ENCODE data around the gene TMCO4.

The TMCO4 gene

GRCh38 chr1:19750101-19750881 lies 49.4 kb downstream of the TMCO4 start:
- H3K4me1 ChIP-seq (ENCODE audit: low read depth, poor library complexity, severe bottlenecking) = no peaks in the 10 kb centered on the region
- no peaks in the 10 kb centered on the region for H3K36me3 ChIP-seq (ENCODE audit: insufficient read depth)
- no peaks in the 10 kb centered on the region for H3K79me2 ChIP-seq (ENCODE audit: insufficient read depth, low read depth)
- no peak for TF ChIP-seq CTCF (conservative IDR thresholded peaks at IDR 0.05; ENCODE audit: low read depth, low read length)
- H3K9ac ChIP-seq = no peak overlapping the region
- no peak overlapping the region for H3K27ac ChIP-seq
- no peak overlapping the region for H2AFZ ChIP-seq (ENCODE audit: low read depth)
- H4K20me1 ChIP-seq (ENCODE audit: insufficient read depth) = no peaks in the 10 kb centered on the region
- H3K4me2 ChIP-seq = no peak overlapping the region
- H3K4me3 ChIP-seq (IDR thresholded peaks at IDR 0.05; ENCODE audit: insufficient read depth, low read depth, low read length) = no peak overlapping the region
- no peaks in the 10 kb centered on the region for H3K27me3 ChIP-seq (ENCODE audit: insufficient read depth, low read depth)

- Histone ChIP-seq H3K27ac (no peak overlapping the region), H3K4me1 (ENCODE audit: low read depth, poor library complexity, severe bottlenecking) (no peaks in the 10 kb centered on the region), H3K79me2 (ENCODE audit: insufficient read depth, low read depth) (no peaks in the 10 kb centered on the region), H3K4me2 (no peak overlapping the region), H3K27me3 (ENCODE audit: insufficient read depth, low read depth) (no peaks in the 10 kb centered on the region), H2AFZ (ENCODE audit: low read depth) (no peak overlapping the region), H4K20me1 (ENCODE audit: insufficient read depth) (no peaks in the 10 kb centered on the region), H3K4me3 (IDR thresholded peaks at IDR 0.05; ENCODE audit: insufficient read depth, low read depth, low read length) (no peak overlapping the region), H3K9ac (no peak overlapping the region), H3K36me3 (ENCODE audit: insufficient read depth) (no peaks in the 10 kb centered on the region)
- no peak for TF ChIP-seq CTCF (conservative IDR thresholded peaks at IDR 0.05; ENCODE audit: low read depth, low read length)
These were observed 50.0 kb downstream of the TMCO4 start for GRCh38 chr1:19749685-19750084.

- Histone ChIP-seq H3K27ac (no peak overlapping the region), H3K4me2 (no peak overlapping the region), H3K4me1 (ENCODE audit: low read depth, poor library complexity, severe bottlenecking) (no peaks in the 10 kb centered on the region), H3K4me3 (IDR thresholded peaks at IDR 0.05; ENCODE audit: insufficient read depth, low read depth, low read length) (no peak overlapping the region), H3K79me2 (ENCODE audit: insufficient read depth, low read depth) (no peaks in the 10 kb centered on the region), H3K36me3 (ENCODE audit: insufficient read depth) (no peaks in the 10 kb centered on the region), H4K20me1 (ENCODE audit: insufficient read depth) (no peaks in the 10 kb centered on the region), H3K27me3 (ENCODE audit: insufficient read depth, low read depth) (no peaks in the 10 kb centered on the region), H2AFZ (ENCODE audit: low read depth) (no peak overlapping the region), H3K9ac (no peak overlapping the region)
- TF ChIP-seq CTCF (conservative IDR thresholded peaks at IDR 0.05; ENCODE audit: low read depth, low read length) = no peak
These were observed 52.0 kb downstream of the TMCO4 start for GRCh38 chr1:19747761-19748160.

GRCh38 chr1:19744886-19745285 lies 54.8 kb downstream of the TMCO4 start:
- H3K9ac ChIP-seq = no peak overlapping the region
- no peaks in the 10 kb centered on the region for H3K79me2 ChIP-seq (ENCODE audit: insufficient read depth, low read depth)
- no peak overlapping the region for H3K4me3 ChIP-seq (IDR thresholded peaks at IDR 0.05; ENCODE audit: insufficient read depth, low read depth, low read length)

More at GRCh38 chr1:19744886-19745285, 54.8 kb downstream of the TMCO4 start:
- no peak overlapping the region for H2AFZ ChIP-seq (ENCODE audit: low read depth)
- H3K27me3 ChIP-seq (ENCODE audit: insufficient read depth, low read depth) = no peaks in the 10 kb centered on the region
- no peak for TF ChIP-seq CTCF (conservative IDR thresholded peaks at IDR 0.05; ENCODE audit: low read depth, low read length)
- no peaks in the 10 kb centered on the region for H4K20me1 ChIP-seq (ENCODE audit: insufficient read depth)
- no peaks in the 10 kb centered on the region for H3K36me3 ChIP-seq (ENCODE audit: insufficient read depth)
- H3K4me2 ChIP-seq = no peak overlapping the region
- no peak overlapping the region for H3K27ac ChIP-seq
- H3K4me1 ChIP-seq (ENCODE audit: low read depth, poor library complexity, severe bottlenecking) = no peaks in the 10 kb centered on the region
